SKM-1 treated with dmso at 0.1 percent for 144 hours (cell line): ENCODE results near the gene LUZP2.

Source experiments
- DNase-seq: peaks from one replicate; lab custom pipeline; 2025; ENCODE audit not compliant: unreplicated experiment; lab: John Stamatoyannopoulos, UW

The LUZP2 gene

GRCh38 chr11:25066706-25067105, 569.9 kb downstream of the LUZP2 start:
- DNase-seq, result no peak

DNA sequence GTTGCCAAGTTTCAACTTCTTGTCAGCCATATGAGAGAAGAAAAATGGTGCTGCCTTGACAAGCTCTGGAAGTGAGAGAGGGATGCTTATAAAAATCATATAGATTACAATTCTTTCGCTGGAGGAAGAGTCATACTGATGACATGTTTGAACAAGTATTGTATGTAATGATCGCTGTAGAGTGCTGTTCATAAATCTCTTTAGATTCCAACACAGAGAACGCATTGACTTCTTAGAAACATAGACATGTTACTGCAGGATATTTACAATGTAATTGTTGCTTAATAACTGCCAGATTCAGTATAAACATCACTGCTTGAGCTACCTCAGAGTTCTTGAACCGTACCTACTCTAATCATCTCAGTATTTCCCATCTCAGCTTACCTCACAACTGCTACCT, 571.6 kb downstream of the LUZP2 start:
- DNase-seq, result no peak

GRCh38 chr11:25094085-25094802, 597.4 kb downstream of the LUZP2 start:
- DNase-seq, result no peak

GRCh38 chr11:25119416-25119815, 622.6 kb downstream of the LUZP2 start:
- DNase-seq, result no peak
